OCI-LY7 (cell line): ENCODE results near the gene SGTA.

Experiments
- CTCF ChIP-seq: fragments of 200-600 bp; sonication (generic); conservative IDR thresholded peaks from 2 replicates; pipeline ENCODE4 v1.5.1; 2014; ENCODE audit warnings: mild to moderate bottlenecking, antibody characterized with exemption, low read length, moderate library complexity, mixed read lengths
- EZH2phosphoT487 ChIP-seq: fragments of 200-600 bp; sonication (generic); IDR thresholded peaks from 2 replicates; pipeline ENCODE4 v1.6.1; 2018; ENCODE audit warnings: low read depth, borderline replicate concordance, mild to moderate bottlenecking, mixed run types, antibody characterized with exemption, low read length, moderate library complexity, mixed read lengths

- TF ChIP-seq CTCF (no peak), EZH2phosphoT487 (no peak)
Observed at GRCh38 chr19:2812414-2813234, 29.6 kb upstream of the SGTA start.
